PC-9 (cell line): Measurements from ENCODE around the gene ZSCAN18. TPM values are rescaled to one million over a fixed set of nuclear protein-coding genes. Genes with fewer than 3 reads are reported as not detected.

Experiments used
- BruUV-seq: library from RNA; stranded (reverse); fragments of 400-500 nt; replicated peaks from 2 replicates; lab custom pipeline; 2021; lab: Mats Ljungman, UMichigan
- CTCF ChIA-PET: fragments of 300-600 bp; sonication (Branson Sonifier 250); formaldehyde crosslinking; loops from one replicate; lab custom pipeline; 2022; ENCODE audit warnings: antibody characterized with exemption; lab: Charles Lee
- POLR2A ChIA-PET: fragments of 300-600 bp; sonication (Branson Sonifier 250); formaldehyde crosslinking; loops from one replicate; lab custom pipeline; 2022; ENCODE audit warnings: antibody characterized with exemption; ENCODE audit not compliant: unreplicated experiment; lab: Charles Lee
- DNase-seq, 2 experiments: peaks; one replicate each; pipeline versions ENCODE4 v3.0.0 to v3.0.0-alpha.2; 2015 to 2022; ENCODE audit warnings: mixed read lengths in 1 of 2
- H2AFZ ChIP-seq: fragments of 200-600 bp; sonication (generic); 2 replicates; pipeline ENCODE4 v1.8.1; 2017; ENCODE audit warnings: antibody characterized with exemption
- H3F3A ChIP-seq: fragments of 200-600 bp; sonication (generic); 2 replicates; pipeline ENCODE4 v1.8.1; 2017; ENCODE audit warnings: antibody characterized with exemption, mild to moderate bottlenecking, low read depth; ENCODE audit not compliant: insufficient read depth
- H3K27ac ChIP-seq: fragments of 200-600 bp; sonication (generic); 2 replicates; pipeline ENCODE4 v1.6.1; 2016; ENCODE audit warnings: mixed run types
- H3K27me3 ChIP-seq: fragments of 200-600 bp; sonication (generic); 2 replicates; pipeline ENCODE4 v1.6.1; 2016; ENCODE audit warnings: low read depth, mixed run types; ENCODE audit not compliant: insufficient read depth
- H3K36me3 ChIP-seq: fragments of 200-600 bp; sonication (generic); 2 replicates; pipeline ENCODE4 v1.6.1; 2016; ENCODE audit warnings: low read depth, mixed run types
- H3K4me1 ChIP-seq: fragments of 200-600 bp; sonication (generic); replicated peaks from 2 replicates; pipeline ENCODE4 v1.6.1; 2016; ENCODE audit warnings: mixed run types; ENCODE audit not compliant: insufficient read depth
- H3K4me2 ChIP-seq: fragments of 200-600 bp; sonication (generic); 2 replicates; pipeline ENCODE4 v1.6.1; 2017; ENCODE audit warnings: mixed run types
- H3K4me3 ChIP-seq: fragments of 200-600 bp; sonication (generic); 2 replicates; pipeline ENCODE4 v1.6.1; 2016; ENCODE audit warnings: mixed run types
- H3K79me2 ChIP-seq: fragments of 200-600 bp; sonication (generic); 2 replicates; pipeline ENCODE4 v1.6.1; 2017; ENCODE audit warnings: low read depth, mixed run types
- H3K9me2 ChIP-seq: fragments of 200-600 bp; sonication (generic); 2 replicates; pipeline ENCODE4 v1.8.1; 2017; ENCODE audit warnings: mild to moderate bottlenecking; ENCODE audit not compliant: insufficient read depth
- H3K9me3 ChIP-seq: fragments of 200-600 bp; sonication (generic); 2 replicates; pipeline ENCODE4 v1.8.1; 2016; ENCODE audit warnings: low read depth; ENCODE audit not compliant: insufficient read depth
- H4K20me1 ChIP-seq: fragments of 200-600 bp; sonication (generic); 2 replicates; pipeline ENCODE4 v1.8.1; 2017; ENCODE audit not compliant: insufficient read depth
- EZH2 ChIP-seq: fragments of 200-600 bp; sonication (generic); IDR thresholded peaks from 2 replicates; pipeline ENCODE4 v1.8.0; 2017; ENCODE audit warnings: antibody characterized with exemption, low read depth
- intact Hi-C: fragments of 100-400 bp; cut with micrococcal nuclease; formaldehyde crosslinking; loops from one replicate; pipeline ENCODE4 v1.10.0; 2022; ENCODE audit not compliant: unreplicated experiment
- total RNA-seq: library from RNA; stranded (reverse); gene quantifications from 2 replicates; pipeline ENCODE4 v1.2.3, GENCODE V29; 2021
- TF ChIP-seq, protein P1 (sequence below): fragments of 200-600 bp; sonication (generic); conservative IDR thresholded peaks from 2 replicates; pipeline ENCODE4 v1.6.1; 2017; ENCODE audit warnings: mixed run types, antibody characterized with exemption, mild to moderate bottlenecking, moderate library complexity

Gene ZSCAN18
- total RNA-seq, 1 experiment from 2014 or later, result 76.3 TPM

DNA sequence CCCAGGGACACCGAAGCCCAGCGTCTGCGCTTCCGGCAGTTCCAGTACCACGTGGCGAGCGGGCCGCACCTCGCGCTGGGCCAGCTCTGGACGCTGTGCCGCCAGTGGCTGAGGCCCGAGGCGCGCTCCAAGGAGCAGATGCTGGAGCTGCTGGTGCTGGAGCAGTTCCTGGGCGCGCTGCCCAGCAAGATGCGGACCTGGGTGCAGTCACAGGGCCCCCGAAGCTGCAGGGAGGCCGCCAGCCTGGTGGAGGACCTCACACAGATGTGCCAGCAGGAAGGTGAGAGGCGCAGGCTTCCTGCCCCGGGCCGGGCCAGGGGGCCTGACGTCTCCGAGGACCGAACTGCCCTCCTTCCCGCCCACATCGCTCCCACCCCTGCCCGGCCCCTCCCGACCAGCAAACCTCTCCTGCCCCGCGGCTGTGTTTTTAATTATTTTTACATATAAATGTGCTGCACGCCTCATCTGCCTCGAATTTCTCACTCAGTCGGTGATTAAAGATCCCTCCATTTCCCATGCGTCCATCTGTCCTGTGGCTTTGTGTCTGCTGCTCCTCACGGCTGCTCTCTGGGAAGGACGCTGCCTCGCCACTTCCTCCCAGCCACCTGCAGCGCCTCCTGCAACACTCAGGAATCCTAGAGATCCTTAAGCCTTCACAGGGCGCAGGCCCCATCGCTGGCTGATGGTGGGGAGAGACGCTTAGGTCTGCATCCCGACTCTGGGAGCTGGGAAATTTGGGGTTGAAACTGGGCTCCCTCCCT, 59.9 kb downstream of the ZSCAN18 start:
- no TSS peak for BruUV-seq
- H3K9me3 ChIP-seq, result peaks cover 5% of the 10 kb centered on the region; the same call in 1 of the 2 replicates

DNA sequence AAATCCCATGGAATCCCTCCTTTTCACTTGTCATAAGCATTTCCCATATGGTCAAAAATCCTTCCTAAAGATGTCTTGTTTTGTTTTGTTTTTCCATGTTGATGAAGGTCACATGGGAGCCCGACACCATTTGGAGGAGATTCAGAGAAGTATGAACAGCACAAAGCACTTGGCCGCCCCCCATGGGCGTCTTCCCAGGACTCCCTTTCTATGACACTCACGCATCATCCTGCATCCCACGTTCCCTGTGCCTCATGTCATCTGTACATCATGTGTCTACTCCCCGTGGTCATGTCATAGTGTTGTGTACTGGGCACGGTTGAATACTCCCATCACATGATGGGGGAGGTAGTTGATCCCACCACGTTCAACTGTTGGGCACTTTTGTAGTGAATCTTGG, 62.2 kb downstream of the ZSCAN18 start:
- no peak overlapping the region for H2AFZ ChIP-seq
- no peaks in the 10 kb centered on the region for H3F3A ChIP-seq
- no TSS peak for BruUV-seq
- peaks cover 5% of the 10 kb centered on the region; the same call in 1 of the 2 replicates for H3K9me3 ChIP-seq
- H3K27ac ChIP-seq, result no peak overlapping the region
- H3K9me2 ChIP-seq, result no peaks in the 10 kb centered on the region
- no peaks in the 10 kb centered on the region for H3K79me2 ChIP-seq
- no peak for DNase-seq
- H3K27me3 ChIP-seq, result peaks cover 48% of the 10 kb centered on the region; the same call in 1 of the 2 replicates
- ChIA-PET POLR2A (no interaction called here), CTCF (no interaction called here)
- TF ChIP-seq, protein P1, sequence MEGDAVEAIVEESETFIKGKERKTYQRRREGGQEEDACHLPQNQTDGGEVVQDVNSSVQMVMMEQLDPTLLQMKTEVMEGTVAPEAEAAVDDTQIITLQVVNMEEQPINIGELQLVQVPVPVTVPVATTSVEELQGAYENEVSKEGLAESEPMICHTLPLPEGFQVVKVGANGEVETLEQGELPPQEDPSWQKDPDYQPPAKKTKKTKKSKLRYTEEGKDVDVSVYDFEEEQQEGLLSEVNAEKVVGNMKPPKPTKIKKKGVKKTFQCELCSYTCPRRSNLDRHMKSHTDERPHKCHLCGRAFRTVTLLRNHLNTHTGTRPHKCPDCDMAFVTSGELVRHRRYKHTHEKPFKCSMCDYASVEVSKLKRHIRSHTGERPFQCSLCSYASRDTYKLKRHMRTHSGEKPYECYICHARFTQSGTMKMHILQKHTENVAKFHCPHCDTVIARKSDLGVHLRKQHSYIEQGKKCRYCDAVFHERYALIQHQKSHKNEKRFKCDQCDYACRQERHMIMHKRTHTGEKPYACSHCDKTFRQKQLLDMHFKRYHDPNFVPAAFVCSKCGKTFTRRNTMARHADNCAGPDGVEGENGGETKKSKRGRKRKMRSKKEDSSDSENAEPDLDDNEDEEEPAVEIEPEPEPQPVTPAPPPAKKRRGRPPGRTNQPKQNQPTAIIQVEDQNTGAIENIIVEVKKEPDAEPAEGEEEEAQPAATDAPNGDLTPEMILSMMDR, result no peak
- TF ChIP-seq EZH2, result no peak
- intact Hi-C loops, result no loop called here
- no peak overlapping the region for H3K4me3 ChIP-seq
- H3K4me1 ChIP-seq, result no peaks in the 10 kb centered on the region
- no peak overlapping the region for H3K4me2 ChIP-seq
- H3K36me3 ChIP-seq, result no peaks in the 10 kb centered on the region
- no peaks in the 10 kb centered on the region for H4K20me1 ChIP-seq

More for the DNA sequence above, 59.9 kb downstream of the ZSCAN18 start:
- Histone ChIP-seq H3K4me3 (no peak overlapping the region), H2AFZ (no peak overlapping the region), H4K20me1 (no peaks in the 10 kb centered on the region), H3K79me2 (no peaks in the 10 kb centered on the region), H3K9me2 (no peaks in the 10 kb centered on the region), H3K36me3 (no peaks in the 10 kb centered on the region), H3K4me1 (no peaks in the 10 kb centered on the region), H3F3A (no peaks in the 10 kb centered on the region), H3K27me3 (peaks cover 59% of the 10 kb centered on the region), H3K4me2 (no peak overlapping the region), H3K27ac (no peak overlapping the region)
- POLR2A ChIA-PET, result no interaction called here
- intact Hi-C loops, result no loop called here
- TF ChIP-seq, protein P1, result no peak
- TF ChIP-seq EZH2, result no peak
- no peak for DNase-seq
- CTCF ChIA-PET, result no interaction called here

DNA sequence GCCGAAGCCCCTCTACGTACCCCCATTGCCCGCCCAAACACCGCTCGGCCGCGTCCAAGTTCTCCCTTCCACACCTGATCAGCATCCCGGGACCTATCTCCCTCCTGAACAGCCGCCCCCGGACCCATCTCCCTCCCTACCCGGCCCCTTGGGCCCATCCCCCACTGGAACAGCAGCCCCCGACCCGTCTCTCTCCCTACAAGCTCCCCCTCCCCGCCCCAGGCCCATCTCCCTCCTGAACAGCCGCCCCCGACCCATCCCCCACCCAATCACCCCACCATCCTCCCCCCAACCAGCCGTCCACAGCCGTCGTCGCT, 63.6 kb downstream of the ZSCAN18 start:
- Histone ChIP-seq H3K9me2 (no peaks in the 10 kb centered on the region), H3F3A (no peaks in the 10 kb centered on the region), H4K20me1 (no peaks in the 10 kb centered on the region), H3K79me2 (no peaks in the 10 kb centered on the region), H3K4me1 (no peaks in the 10 kb centered on the region), H3K36me3 (no peaks in the 10 kb centered on the region), H3K27ac (no peak overlapping the region), H3K4me3 (no peak overlapping the region), H3K9me3 (peaks cover 5% of the 10 kb centered on the region; the same call in 1 of the 2 replicates), H2AFZ (no peak overlapping the region), H3K27me3 (peaks cover 36% of the 10 kb centered on the region; the same call in 1 of the 2 replicates), H3K4me2 (no peak overlapping the region)
- intact Hi-C loops, result no loop called here
- BruUV-seq, result no TSS peak
- ChIA-PET POLR2A (no interaction called here), CTCF (no interaction called here)
- no peak for TF ChIP-seq EZH2
- TF ChIP-seq, protein P1, result no peak
- DNase-seq, result no peak

Other genes with a start within 250 kb of the ZSCAN18 start
- 62.2 and 68.0 TPM in 2 replicates for gene ZNF587, start 248.4 kb downstream of the ZSCAN18 start, total RNA-seq
- gene ZNF814, start 209.2 kb downstream of the ZSCAN18 start, total RNA-seq, result 8.6 and 12.2 TPM in 2 replicates
- gene ZNF417, start 181.6 kb downstream of the ZSCAN18 start, total RNA-seq, result 16.1 and 19.6 TPM in 2 replicates
- gene ZNF418, start 162.8 kb downstream of the ZSCAN18 start, total RNA-seq, result 4.8 and 7.5 TPM in 2 replicates
- 6.3 and 6.4 TPM in 2 replicates for gene ZNF256, start 150.5 kb downstream of the ZSCAN18 start, total RNA-seq
- gene C19orf18, start 123.7 kb downstream of the ZSCAN18 start, total RNA-seq, result not detected in 2 replicates
- 16.3 and 21.6 TPM in 2 replicates for gene ZNF606, start 95.4 kb downstream of the ZSCAN18 start, total RNA-seq
- not detected in 2 replicates for gene ZSCAN1, start 64.2 kb downstream of the ZSCAN18 start, total RNA-seq
- 0.15 TPM in 1 of 2 replicates, not detected in the other for gene ZNF135, start 38.9 kb downstream of the ZSCAN18 start, total RNA-seq
- 10.6 and 16.1 TPM in 2 replicates for gene ZNF329, start 52.6 kb upstream of the ZSCAN18 start, total RNA-seq
- 34.3 and 36.4 TPM in 2 replicates for gene ZNF274, start 84.8 kb upstream of the ZSCAN18 start, total RNA-seq
- 29.5 and 32.7 TPM in 2 replicates for gene ZNF544, start 130.7 kb upstream of the ZSCAN18 start, total RNA-seq
- 6.2 and 6.4 TPM in 2 replicates for gene ZNF8, start 180.7 kb upstream of the ZSCAN18 start, total RNA-seq
- 19.4 and 21.3 TPM in 2 replicates for gene ERVK3-1, start 207.1 kb upstream of the ZSCAN18 start, total RNA-seq
- gene ZSCAN22, start 228.8 kb upstream of the ZSCAN18 start, total RNA-seq, result 0.08 TPM in 1 of 2 replicates, not detected in the other